ENCODE data around the gene CUL4A. TPM values are rescaled to one million over a fixed set of nuclear protein-coding genes. Genes with fewer than 3 reads are reported as not detected.

CUL4A gene
- total and polyA plus RNA-seq, 8 donors: 48.0 to 98.0 (median 87.5) TPM

DNA sequence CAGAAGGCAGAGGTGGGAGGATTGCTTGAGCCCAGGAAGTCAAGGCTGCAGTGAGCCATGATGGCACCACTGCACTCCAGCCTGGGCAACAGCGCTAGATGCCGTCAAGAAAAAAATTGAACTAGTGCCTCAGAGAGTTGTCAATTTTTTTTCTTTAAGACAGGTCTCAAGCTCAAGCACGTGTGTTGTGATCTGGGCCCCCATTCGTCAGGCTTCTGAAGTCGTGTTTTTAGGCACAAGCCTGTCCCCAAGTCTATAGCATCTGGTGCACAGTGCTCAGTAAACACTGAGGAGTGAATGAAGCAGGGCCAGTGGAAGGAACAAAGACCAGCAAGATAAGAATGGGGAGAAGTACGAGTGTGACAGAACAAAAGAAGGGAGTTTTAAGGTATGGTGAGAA, 63.9 kb downstream of the CUL4A start:
- Histone ChIP-seq H3K9me3 (no peaks in the 10 kb centered on the region), H3K27me3 (no peaks in the 10 kb centered on the region), H3K36me3 (peaks cover 0 to 3% of the 10 kb centered on the region in 2 donors), H3K27ac (peak overlapping the region in 1 of 2 donors; percentile 77), H3K4me3 (no peak overlapping the region), H3K4me1 (peaks cover 4 to 45% of the 10 kb centered on the region in 2 donors)
- intact Hi-C loops (cut with DNase I): loop anchor here in 1 of 2 donors (10.0 kb wide), 1 partner anchor 121 kb away; no protein-coding TSS in a partner anchor
- ATAC-seq: no peak
- TF ChIP-seq, protein P1, sequence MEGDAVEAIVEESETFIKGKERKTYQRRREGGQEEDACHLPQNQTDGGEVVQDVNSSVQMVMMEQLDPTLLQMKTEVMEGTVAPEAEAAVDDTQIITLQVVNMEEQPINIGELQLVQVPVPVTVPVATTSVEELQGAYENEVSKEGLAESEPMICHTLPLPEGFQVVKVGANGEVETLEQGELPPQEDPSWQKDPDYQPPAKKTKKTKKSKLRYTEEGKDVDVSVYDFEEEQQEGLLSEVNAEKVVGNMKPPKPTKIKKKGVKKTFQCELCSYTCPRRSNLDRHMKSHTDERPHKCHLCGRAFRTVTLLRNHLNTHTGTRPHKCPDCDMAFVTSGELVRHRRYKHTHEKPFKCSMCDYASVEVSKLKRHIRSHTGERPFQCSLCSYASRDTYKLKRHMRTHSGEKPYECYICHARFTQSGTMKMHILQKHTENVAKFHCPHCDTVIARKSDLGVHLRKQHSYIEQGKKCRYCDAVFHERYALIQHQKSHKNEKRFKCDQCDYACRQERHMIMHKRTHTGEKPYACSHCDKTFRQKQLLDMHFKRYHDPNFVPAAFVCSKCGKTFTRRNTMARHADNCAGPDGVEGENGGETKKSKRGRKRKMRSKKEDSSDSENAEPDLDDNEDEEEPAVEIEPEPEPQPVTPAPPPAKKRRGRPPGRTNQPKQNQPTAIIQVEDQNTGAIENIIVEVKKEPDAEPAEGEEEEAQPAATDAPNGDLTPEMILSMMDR (IDR thresholded peaks at IDR 0.05): no peak
- no peak for DNase-seq

DNA sequence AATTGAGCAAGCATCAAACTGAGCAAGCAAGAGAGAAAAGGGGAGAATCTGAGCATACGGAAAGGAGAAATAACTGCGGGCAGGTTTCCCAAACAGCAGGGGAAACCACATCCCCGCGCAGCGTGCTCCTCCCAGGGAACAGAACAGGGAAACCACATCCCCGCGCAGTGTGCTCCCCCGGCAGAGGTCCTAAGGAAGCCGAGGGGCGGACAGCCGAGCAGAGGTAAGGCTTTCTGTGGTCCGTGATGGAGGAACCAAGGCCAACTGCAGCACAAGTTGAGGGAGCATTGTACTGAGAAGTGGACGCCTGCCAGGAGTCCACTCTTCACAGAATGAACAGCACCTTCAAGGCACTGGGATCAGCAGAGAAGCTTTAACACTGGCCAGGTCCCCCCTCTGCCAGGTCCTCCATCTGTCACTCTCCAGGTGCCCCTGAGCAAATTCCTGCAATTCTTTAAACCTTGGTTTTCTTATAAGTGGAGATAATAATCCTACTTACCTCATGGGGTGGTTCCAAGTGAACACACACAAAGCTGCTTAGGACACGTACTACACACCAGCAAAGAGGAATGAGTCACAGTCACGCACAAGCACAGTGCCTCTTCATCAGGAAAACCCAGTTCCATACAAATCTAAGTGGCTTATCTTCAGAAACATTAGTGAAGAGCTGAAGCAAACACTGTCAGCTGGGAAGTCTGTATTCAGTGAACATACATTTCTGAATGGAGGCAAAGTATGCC, 64.6 kb downstream of the CUL4A start:
- H3K9me3 ChIP-seq: no peaks in the 10 kb centered on the region
- intact Hi-C loops (cut with DNase I): loop anchor here in 1 of 2 donors (10.0 kb wide), 1 partner anchor 121 kb away; no protein-coding TSS in a partner anchor
- TF ChIP-seq, protein P1 (IDR thresholded peaks at IDR 0.05): no peak
- peak overlapping the region; percentile 48 to 77 for H3K27ac ChIP-seq
- no peak overlapping the region for H3K4me3 ChIP-seq
- H3K27me3 ChIP-seq: no peaks in the 10 kb centered on the region
- ATAC-seq (peak; percentile 87), DNase-seq (peak in 3 of 4 donors; percentile 34 to 85 (median 60))
- H3K4me1 ChIP-seq: peaks cover 4 to 45% of the 10 kb centered on the region in 2 donors
- H3K36me3 ChIP-seq: peaks cover 0 to 3% of the 10 kb centered on the region in 2 donors

GRCh38 chr13:113274721-113275120, 65.3 kb downstream of the CUL4A start:
- intact Hi-C loops (cut with DNase I): loop anchor here in 1 of 2 donors (10.0 kb wide), 1 partner anchor 120 kb away; no protein-coding TSS in a partner anchor
- ATAC-seq (peak; percentile 5), DNase-seq (no peak)
- TF ChIP-seq, protein P1 (IDR thresholded peaks at IDR 0.05): no peak
- H3K27me3 ChIP-seq: no peaks in the 10 kb centered on the region
- H3K4me3 ChIP-seq: no peak overlapping the region
- H3K27ac ChIP-seq: peak overlapping the region; percentile 48 to 77
- H3K36me3 ChIP-seq: peaks cover 0 to 3% of the 10 kb centered on the region in 2 donors
- H3K4me1 ChIP-seq: peaks cover 4 to 45% of the 10 kb centered on the region in 2 donors
- H3K9me3 ChIP-seq: no peaks in the 10 kb centered on the region

- no peaks in the 10 kb centered on the region for H3K27me3 ChIP-seq
- no peaks in the 10 kb centered on the region for H3K9me3 ChIP-seq
- DNase-seq (peak in 1 of 4 donors; percentile 35), ATAC-seq (peak; percentile 54)
- peaks cover 0 to 3% of the 10 kb centered on the region in 2 donors for H3K36me3 ChIP-seq
- H3K27ac ChIP-seq: peak overlapping the region in 1 of 2 donors; percentile 77
- TF ChIP-seq, protein P1 (IDR thresholded peaks at IDR 0.05): peak; percentile 31 to 39
- H3K4me3 ChIP-seq: no peak overlapping the region
- H3K4me1 ChIP-seq: peaks cover 4 to 45% of the 10 kb centered on the region in 2 donors
- intact Hi-C loops (cut with DNase I): loop anchor here in 1 of 2 donors (10.0 kb wide), 1 partner anchor 119 kb away; no protein-coding TSS in a partner anchor
These were observed 66.0 kb downstream of the CUL4A start for GRCh38 chr13:113275387-113275786.

- intact Hi-C loops (cut with DNase I): no loop called here
- no peak overlapping the region for H3K27ac ChIP-seq
- H3K4me3 ChIP-seq: no peak overlapping the region
- no peaks in the 10 kb centered on the region for H3K9me3 ChIP-seq
- H3K4me1 ChIP-seq: peaks cover 0 to 18% of the 10 kb centered on the region in 2 donors
- no peaks in the 10 kb centered on the region for H3K36me3 ChIP-seq
- TF ChIP-seq, protein P1 (IDR thresholded peaks at IDR 0.05): no peak
- no peak for ATAC-seq
- no peak for DNase-seq
- H3K27me3 ChIP-seq: no peaks in the 10 kb centered on the region
These were observed 70.7 kb downstream of the CUL4A start for GRCh38 chr13:113280126-113280525.
